ENCODE measurements around the gene TMED1.

The TMED1 gene

GRCh38 chr19:10782795-10783194 lies 53.2 kb downstream of the TMED1 start:
- in situ Hi-C loops (cut with HindIII; ENCODE audit: low sequenced_read_pairs) = no loop called here
- no peak for TF ChIP-seq CTCF (IDR thresholded peaks at IDR 0.05; ENCODE audit: low read depth, low read length, missing control alignments)
- no peak for DNase-seq (ENCODE audit: low read depth)
- no peak overlapping the region for H3K4me3 ChIP-seq (ENCODE audit: low read depth, low read length)

Measured in astrocyte of the cerebellum (primary cell).